Activated CD8-positive, alpha-beta memory T cell treated with anti-CD3 and anti-CD28 coated beads, Interleukin-2, amount 50 U/mL, for 4 hours (primary cell): ENCODE data around the gene FILIP1L.
"Not testable (repeated sequence)": the region's sequence is repeated elsewhere in the genome, so short reads cannot be mapped to it uniquely, and the experiment has no call there.

Experiments used
- DNase-seq: peaks from one replicate; pipeline ENCODE4 v3.0.0-alpha.2; 2020

FILIP1L gene

DNA sequence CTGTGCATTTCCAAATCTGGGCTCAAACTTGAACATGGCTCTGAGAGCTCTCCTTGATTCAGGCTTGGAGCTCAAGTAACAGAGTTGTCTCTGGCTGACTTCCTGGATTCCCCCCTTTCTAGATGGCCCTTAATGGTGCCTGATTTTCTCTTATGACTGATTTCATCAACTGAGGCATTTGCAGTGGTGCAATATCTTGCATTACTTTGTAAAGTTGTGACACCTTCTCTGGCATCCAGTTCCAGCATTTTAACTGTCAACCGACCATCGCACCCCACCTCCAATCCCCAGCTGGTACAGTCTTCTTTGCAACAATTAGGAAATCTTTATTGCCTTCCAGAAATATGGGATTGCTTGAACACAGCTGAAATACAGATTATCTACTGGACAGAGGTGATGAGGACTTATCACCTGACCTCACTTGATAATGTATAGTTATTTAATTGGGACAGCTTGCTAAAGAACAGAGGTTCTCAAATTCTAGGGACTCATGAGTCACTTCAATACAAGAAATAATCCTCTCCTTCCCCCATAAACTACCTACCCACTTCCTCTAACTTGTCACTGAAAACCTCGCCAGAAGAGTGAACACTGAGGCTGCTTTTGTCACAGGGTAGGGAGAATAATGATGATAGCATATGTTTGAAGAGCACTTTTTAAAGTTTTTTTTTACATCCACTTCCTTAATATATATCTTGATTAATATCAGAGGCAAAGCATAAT is 41.8 kb downstream of the FILIP1L start:
- no peak for DNase-seq

DNA sequence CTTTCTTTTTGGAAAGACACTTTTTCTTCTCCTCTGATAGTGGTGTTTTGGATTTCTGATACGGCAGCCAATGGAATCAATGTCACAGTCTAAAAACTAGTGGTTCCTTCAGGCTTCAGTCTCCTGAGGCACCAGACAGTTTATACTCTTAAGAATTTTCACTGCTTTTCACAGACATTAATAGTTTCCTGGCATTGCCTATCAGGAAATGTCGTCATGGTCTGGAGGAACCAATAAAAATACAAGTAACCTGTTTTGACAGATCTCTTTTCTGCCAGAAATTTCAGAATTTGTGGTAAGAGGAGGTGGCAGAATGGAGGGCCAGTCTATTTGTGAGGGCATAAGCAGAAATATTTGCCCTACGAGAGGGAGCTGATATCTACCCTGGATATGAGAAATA is 44.8 kb downstream of the FILIP1L start:
- DNase-seq: no peak

- DNase-seq: peak; percentile 71
Observed at GRCh38 chr3:100068826-100069225, 45.5 kb downstream of the FILIP1L start.

- no peak for DNase-seq
Observed at GRCh38 chr3:100067589-100067988, 46.7 kb downstream of the FILIP1L start.

GRCh38 chr3:100063929-100064461 is 50.3 kb downstream of the FILIP1L start:
- DNase-seq: no peak

DNA sequence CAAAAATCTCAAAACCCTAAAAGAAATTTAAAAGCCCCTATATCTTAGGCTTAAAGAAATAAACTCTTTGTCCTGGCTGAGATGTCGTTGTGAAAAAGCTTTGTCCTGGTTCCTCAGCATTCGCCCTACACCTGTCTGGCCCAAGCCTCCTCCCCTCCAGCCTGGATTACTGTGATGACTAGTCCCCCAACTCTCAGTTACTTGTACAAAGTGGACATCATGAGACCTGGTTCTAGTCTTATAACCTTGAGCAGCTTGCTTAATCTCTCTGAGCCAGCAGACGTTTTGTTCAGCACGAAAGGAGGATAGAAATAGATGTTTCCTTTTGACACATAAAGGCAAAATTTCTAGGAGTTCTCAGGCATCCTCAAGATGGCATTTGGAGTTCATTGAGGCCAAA is 51.6 kb downstream of the FILIP1L start:
- no peak for DNase-seq

GRCh38 chr3:100060685-100061484 is 53.4 kb downstream of the FILIP1L start:
- no peak for DNase-seq

DNA sequence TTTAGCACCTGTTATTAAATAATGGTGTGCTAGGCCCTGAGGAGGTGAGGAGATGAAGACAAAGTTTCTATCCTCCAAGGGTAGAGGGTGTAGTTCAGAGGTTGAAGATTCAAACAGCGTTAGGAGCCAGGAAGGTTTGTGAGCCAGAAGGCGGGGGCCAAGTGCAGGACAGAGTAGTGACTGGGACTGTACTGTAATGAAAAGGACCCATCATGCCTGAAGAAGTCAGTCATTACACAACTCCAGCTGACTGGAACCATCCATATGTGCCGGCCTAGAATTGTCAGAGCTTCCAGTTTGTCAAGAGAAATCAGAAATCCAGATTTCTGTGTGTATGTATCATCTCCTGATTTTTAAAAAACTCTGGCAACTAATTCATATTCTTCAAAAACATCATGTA is 54.8 kb downstream of the FILIP1L start:
- no peak for DNase-seq

DNA sequence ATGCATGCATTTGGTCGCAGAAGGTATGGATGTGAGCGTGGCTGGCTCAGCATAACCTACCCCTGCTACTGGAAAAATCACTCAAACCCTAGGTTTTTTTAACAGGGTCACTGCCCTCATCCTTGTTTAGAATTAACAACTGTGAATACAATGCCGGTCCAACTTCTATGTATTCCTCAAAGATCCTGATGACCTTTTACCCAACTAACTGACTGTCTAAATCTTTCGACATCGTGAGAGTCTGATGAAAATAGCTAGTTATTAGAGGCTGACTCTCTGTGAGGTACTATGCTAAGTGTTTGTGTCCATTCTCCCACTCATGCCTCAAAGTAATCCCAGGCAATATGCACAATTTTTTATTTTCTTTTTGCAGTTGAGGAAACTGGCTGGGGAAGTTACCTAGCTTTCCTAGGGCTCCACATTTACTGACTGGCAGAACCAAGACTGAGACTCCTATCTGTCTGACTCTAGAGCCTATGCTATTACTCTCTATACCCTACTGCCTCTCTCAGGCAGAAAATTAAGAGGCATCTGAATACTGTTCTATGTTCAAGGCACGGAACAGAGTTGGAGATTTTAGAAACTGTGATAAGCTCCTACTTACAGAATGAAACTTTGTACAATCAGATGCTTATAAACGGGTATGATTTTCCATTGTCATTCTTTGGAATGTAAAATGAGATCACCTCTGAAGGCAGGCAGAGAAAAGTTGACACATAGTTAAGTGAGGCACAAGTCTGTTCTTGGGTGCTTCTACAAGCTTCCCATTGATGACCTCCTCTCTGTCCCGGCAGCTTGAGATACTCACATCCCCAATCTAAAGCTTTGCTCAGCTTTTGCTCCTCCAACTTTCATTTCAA is 56.4 kb downstream of the FILIP1L start:
- DNase-seq: no peak

- no peak for DNase-seq
Observed at GRCh38 chr3:100053951-100054620, 60.2 kb downstream of the FILIP1L start.

DNA sequence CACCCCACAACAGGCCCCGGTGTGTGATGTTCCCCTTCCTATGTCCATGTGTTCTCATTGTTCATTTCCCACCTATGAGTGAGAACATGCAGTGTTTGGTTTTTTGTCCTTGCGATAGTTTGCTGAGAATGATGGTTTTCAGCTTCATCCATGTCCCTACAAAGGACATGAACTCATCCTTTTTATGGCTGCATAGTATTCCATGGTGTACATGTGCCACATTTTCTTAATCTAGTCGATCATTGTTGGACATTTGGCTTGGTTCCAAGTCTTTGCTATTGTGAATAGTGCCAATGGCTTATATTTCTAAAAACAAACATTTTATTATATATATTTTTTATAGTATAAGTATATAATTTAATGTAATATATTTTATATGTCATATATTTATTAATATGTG is 62.8 kb downstream of the FILIP1L start:
- DNase-seq: not testable (repeated sequence)

DNA sequence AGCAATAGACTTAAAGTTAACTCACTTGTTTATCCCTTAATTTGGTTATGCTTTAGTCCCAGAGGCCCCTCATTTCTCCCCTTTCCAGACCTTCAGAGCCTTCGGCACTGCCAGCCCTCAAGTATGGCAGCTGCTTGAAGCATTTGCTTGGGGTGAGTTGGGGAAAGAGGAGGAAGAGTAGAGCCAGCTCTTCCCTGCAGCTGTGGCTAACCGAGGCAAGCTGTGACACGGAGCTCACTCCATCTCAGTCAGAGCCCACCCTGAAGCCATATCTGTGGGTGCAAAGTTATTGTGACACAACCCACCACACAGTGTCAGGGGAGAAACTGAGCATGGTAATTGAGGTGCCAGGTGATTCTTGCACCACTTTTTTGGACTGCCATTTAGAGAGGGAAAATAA is 66.1 kb downstream of the FILIP1L start:
- DNase-seq: no peak

GRCh38 chr3:100047455-100048141 is 66.7 kb downstream of the FILIP1L start:
- no peak for DNase-seq

DNA sequence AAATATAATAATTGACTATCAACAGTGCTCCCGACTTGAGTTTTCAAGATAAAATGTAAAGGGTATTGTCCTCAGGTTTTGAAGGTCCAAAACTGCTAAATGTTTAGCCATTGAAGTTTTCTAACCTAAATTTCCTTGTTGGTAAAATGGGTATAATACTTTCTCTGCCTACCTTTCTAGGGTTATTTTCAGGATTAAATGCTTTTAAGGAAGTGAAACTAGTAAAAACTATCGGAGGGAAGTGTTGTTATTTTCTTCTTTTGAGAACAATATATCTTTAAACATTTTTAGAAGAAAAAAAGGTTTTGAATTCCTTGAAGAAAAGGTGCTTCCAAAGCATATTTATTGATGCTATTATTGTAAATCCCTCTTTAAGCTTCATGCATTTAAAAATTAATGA is 67.3 kb downstream of the FILIP1L start:
- no peak for DNase-seq

GRCh38 chr3:100045696-100046095 is 68.6 kb downstream of the FILIP1L start:
- no peak for DNase-seq

- no peak for DNase-seq
Observed at GRCh38 chr3:100044369-100044768, 69.9 kb downstream of the FILIP1L start.

DNA sequence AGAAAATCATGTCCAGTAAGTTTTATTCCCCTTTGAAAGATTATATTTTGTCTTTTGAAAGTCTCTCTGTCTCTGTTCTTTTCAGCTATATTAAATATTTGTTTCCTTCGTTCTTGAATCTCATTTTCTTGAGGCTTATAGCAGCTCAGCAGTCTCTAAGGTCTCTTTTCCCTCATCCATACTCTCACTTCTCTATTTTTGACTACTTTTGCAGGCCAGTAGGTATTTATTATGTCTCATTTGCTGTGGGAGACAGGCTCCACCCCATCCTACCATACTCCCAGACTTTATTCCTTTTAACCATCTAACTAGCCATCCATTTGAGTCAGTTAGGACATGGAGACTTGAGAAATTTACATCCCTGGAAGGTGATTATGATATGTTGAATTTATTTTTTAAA is 71.0 kb downstream of the FILIP1L start:
- no peak for DNase-seq

- no peak for DNase-seq
Observed at GRCh38 chr3:100042166-100042981, 71.9 kb downstream of the FILIP1L start.

DNA sequence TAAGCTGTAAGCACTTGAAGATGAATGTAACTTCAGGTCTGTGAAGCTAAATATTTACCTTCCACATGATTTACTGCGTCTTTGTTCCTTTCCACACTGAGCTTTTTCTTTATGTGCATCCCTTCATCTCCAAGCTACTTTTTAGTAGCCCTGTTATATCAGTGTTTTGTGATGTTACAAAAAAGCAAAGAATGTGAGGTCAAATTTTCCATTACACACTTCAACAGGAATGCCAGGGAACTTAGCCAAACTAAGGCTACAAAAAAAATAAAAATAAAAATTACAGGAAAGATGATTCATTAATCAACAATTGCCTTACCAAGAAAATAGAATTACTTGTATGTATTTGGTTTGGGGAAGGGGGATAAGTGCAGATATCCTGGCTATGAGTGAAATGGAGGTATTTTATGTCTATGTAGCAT is 73.0 kb downstream of the FILIP1L start:
- DNase-seq: no peak

DNA sequence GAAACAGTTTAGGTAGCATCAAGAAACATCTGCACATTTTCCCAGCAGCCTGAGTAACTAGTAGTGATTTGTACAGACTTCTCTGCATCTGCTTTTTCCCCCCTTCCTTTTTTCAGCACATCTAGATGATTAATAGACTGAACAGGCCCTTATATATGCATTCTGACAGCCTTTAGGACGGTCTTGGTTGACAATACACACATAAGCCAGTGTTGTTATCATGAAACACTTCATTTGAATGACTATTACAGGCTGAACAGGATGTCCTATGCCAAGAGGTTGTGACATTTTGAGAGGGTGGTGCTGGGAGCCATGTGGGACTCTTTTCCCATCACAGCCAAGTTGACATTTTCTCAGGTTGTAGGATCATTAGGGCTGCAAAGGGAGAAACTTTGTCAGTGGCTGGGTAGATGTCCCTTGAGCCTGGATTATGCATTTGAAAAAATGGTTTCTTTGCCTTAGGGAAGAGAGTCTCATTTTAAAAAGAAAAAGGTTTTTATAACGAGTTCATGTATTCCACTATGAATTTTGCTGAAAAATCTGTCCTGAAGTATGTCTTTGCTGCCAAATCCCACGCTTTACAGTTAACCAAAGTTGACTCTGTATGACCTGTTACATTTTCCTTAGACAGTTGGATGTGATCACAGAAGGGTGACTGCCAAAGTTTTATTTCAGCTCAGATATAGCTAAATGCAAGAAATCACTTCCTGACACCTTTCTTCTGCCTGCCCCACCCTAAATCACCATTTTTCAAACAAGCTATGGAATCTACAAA is 73.7 kb downstream of the FILIP1L start:
- DNase-seq: no peak
